NB4 (cell line): Measurements from ENCODE around the gene RBL2.

Source experiments
- CTCF ChIP-seq: IDR thresholded peaks from one replicate; pipeline ENCODE4 v1.5.1; 2012; ENCODE audit warnings: low read depth, low read length
- MAX ChIP-seq: IDR thresholded peaks from 2 replicates; pipeline ENCODE4 v1.6.1; 2011; ENCODE audit warnings: low read depth, low read length
- MYC ChIP-seq: IDR thresholded peaks from 2 replicates; pipeline ENCODE4 v1.6.1; 2011; ENCODE audit warnings: low read depth, low read length
- POLR2A ChIP-seq: IDR thresholded peaks from 2 replicates; pipeline ENCODE4 v1.6.1; 2011; ENCODE audit warnings: mild to moderate bottlenecking; ENCODE audit not compliant: insufficient read length; ENCODE audit errors: extremely low read depth

GRCh38 chr16:53495325-53495724 lies 61.1 kb downstream of the RBL2 start:
- TF ChIP-seq CTCF: no peak
- no peak for TF ChIP-seq MAX
- TF ChIP-seq POLR2A: no peak
- TF ChIP-seq MYC: no peak
